AML-193 (cell line): ENCODE data around the gene SPACA4.

Experiments
- DNase-seq, 2 experiments: peaks; one replicate each; lab custom pipeline; 2025; lab: John Stamatoyannopoulos, UW

The SPACA4 gene

GRCh38 chr19:48651683-48652048, 45.1 kb downstream of the SPACA4 start:
- DNase-seq, result no peak

GRCh38 chr19:48654299-48655059, 47.9 kb downstream of the SPACA4 start:
- no peak for DNase-seq

- DNase-seq, result no peak
Observed at GRCh38 chr19:48656840-48657474, 50.4 kb downstream of the SPACA4 start.
